GM12878 (cell line): ENCODE results near the gene TNFSF12. TPM values are rescaled to one million over a fixed set of nuclear protein-coding genes. Genes with fewer than 3 reads are reported as not detected.
A peak's percentile ranks its signal among the peaks of the same experiment; 100 is the strongest.

Experiments
- ASH2L ChIP-seq: fragments of 300-600, 200-600 bp; sonication (generic); IDR thresholded peaks from 2 replicates; pipeline ENCODE4 v1.6.1; 2017; ENCODE audit warnings: low read depth, mild to moderate bottlenecking, borderline replicate concordance
- BCL11A ChIP-seq: IDR thresholded peaks from 2 replicates; pipeline ENCODE4 v1.6.1; 2011; ENCODE audit warnings: low read depth, low read length
- BHLHE40 ChIP-seq, 2 experiments: fragments of 450-650 bp in 1 of 2; IDR thresholded peaks; 2 replicates each; pipeline ENCODE4 v1.6.1; 2011 to 2017; ENCODE audit warnings: low read depth in 2 of 2, borderline replicate concordance in 1 of 2, improper control_type of control experiment in 1 of 2, low read length in 1 of 2, mild to moderate bottlenecking in 1 of 2
- BMI1 ChIP-seq: fragments of 450-650 bp; IDR thresholded peaks from 2 replicates; pipeline ENCODE4 v1.6.1; 2016; ENCODE audit warnings: mild to moderate bottlenecking, moderate library complexity, borderline replicate concordance
- CBFB ChIP-seq: IDR thresholded peaks from 2 replicates; pipeline ENCODE4 v1.6.1; 2016; ENCODE audit warnings: antibody characterized with exemption, low read depth
- CBX3 ChIP-seq: fragments of 200-600 bp; sonication (generic); IDR thresholded peaks from 2 replicates; pipeline ENCODE4 v1.6.1; 2016; ENCODE audit warnings: low read depth, borderline replicate concordance
- CHD4 ChIP-seq: fragments of 200-600 bp; sonication (generic); IDR thresholded peaks from 2 replicates; pipeline ENCODE4 v1.6.1; 2016; ENCODE audit warnings: mild to moderate bottlenecking
- CUX1 ChIP-seq: IDR thresholded peaks from 2 replicates; pipeline ENCODE4 v1.6.1; 2012; ENCODE audit warnings: improper control_type of control experiment, low read depth, low read length; ENCODE audit not compliant: insufficient replicate concordance
- ESRRA ChIP-seq: IDR thresholded peaks from 2 replicates; pipeline ENCODE4 v1.6.1; 2012; ENCODE audit warnings: mild to moderate bottlenecking, low read length, improper control_type of control experiment
- EZH2 ChIP-seq: IDR thresholded peaks from 2 replicates; pipeline ENCODE4 v1.6.1; 2012; ENCODE audit warnings: low read depth, mild to moderate bottlenecking, control low read depth, inconsistent platforms, low read length, borderline replicate concordance; ENCODE audit not compliant: control insufficient read depth
- FOXM1 ChIP-seq: IDR thresholded peaks from 2 replicates; pipeline ENCODE4 v1.6.1; 2012; ENCODE audit warnings: low read depth, mild to moderate bottlenecking, inconsistent platforms, low read length, moderate library complexity
- GABPA ChIP-seq: IDR thresholded peaks from 2 replicates; pipeline ENCODE4 v1.6.1; 2014; ENCODE audit warnings: antibody characterized with exemption, low read depth, mild to moderate bottlenecking, inconsistent platforms
- GATAD2B ChIP-seq: fragments of 450-650 bp; conservative IDR thresholded peaks from 2 replicates; pipeline ENCODE4 v1.6.1; 2017; ENCODE audit warnings: low read depth, mild to moderate bottlenecking, moderate library complexity
- HCFC1 ChIP-seq: fragments of 150-350 bp; IDR thresholded peaks from 2 replicates; pipeline ENCODE4 v1.6.1; 2014; ENCODE audit warnings: low read length
- IRF5 ChIP-seq: fragments of 450-650 bp; IDR thresholded peaks from 2 replicates; pipeline ENCODE4 v1.6.1; 2017; ENCODE audit warnings: borderline replicate concordance
- KAT2A ChIP-seq: conservative IDR thresholded peaks from 2 replicates; pipeline ENCODE4 v1.6.1; 2011; ENCODE audit warnings: low read depth, low read length; ENCODE audit not compliant: control insufficient read depth
- KLF5 ChIP-seq: fragments of 450-650 bp; IDR thresholded peaks from 2 replicates; pipeline ENCODE4 v1.6.1; 2014; ENCODE audit warnings: mild to moderate bottlenecking; ENCODE audit not compliant: partially characterized antibody
- LARP7 ChIP-seq: fragments of 450-650 bp; IDR thresholded peaks from 2 replicates; pipeline ENCODE4 v1.6.1; 2017; ENCODE audit warnings: mild to moderate bottlenecking
- NRF1 ChIP-seq: conservative IDR thresholded peaks from 2 replicates; pipeline ENCODE4 v1.6.1; 2011; ENCODE audit warnings: mild to moderate bottlenecking, low read depth, low read length, improper control_type of control experiment
- RCOR1 ChIP-seq: conservative IDR thresholded peaks from 2 replicates; pipeline ENCODE4 v1.6.1; 2012; ENCODE audit warnings: low read depth, low read length, improper control_type of control experiment
- SMAD5 ChIP-seq: IDR thresholded peaks from 2 replicates; pipeline ENCODE4 v1.6.1; 2016; ENCODE audit warnings: antibody characterized with exemption, low read depth
- STAT3 ChIP-seq: IDR thresholded peaks from 2 replicates; pipeline ENCODE4 v1.6.1; 2011; ENCODE audit warnings: low read depth, low read length, improper control_type of control experiment
- YY1 ChIP-seq: IDR thresholded peaks from 2 replicates; pipeline ENCODE4 v1.6.1; 2011; ENCODE audit warnings: low read depth, mild to moderate bottlenecking, low read length
- polyA plus RNA-seq, 11 experiments: library from polyadenylated mRNA; depleted of rRNA in 4 of 11; unstranded in 6 of 11; stranded (reverse) in 5 of 11; fragments of >200 nt; fragmentation: Nextera tagmentation in 4 of 11; fragmentation: Illumina TruSeq in 1 of 11; extraction: Ambion mirVana in 4 of 11; extraction: Trizol in 1 of 11; gene quantifications; 1 replicate in 1 of 11; 2 replicates in 10 of 11; pipeline versions ENCODE4 v1.2.1 to v1.2.3, GENCODE V29; 2011 to 2016; ENCODE audit warnings: inconsistent platforms in 2 of 11, missing spikeins in 2 of 11, low read depth in 1 of 11
- total RNA-seq, 4 experiments: library from RNA; depleted of rRNA in 3 of 4; stranded (reverse); fragments of >200 nt in 3 of 4; fragmentation: Illumina TruSeq in 1 of 4; extraction: Trizol in 1 of 4; gene quantifications; 2 replicates each; pipeline versions ENCODE4 v1.2.1 to v1.2.3, GENCODE V29; 2013 to 2021
- TF ChIP-seq, protein P1 (sequence below): IDR thresholded peaks from 2 replicates; pipeline ENCODE4 v1.6.1; 2012; ENCODE audit warnings: low read length, inconsistent platforms

Gene TNFSF12
- total and polyA plus RNA-seq, 10 of the 15 experiments (the other 5 are each of a cell fraction or from before 2014, with no cell fraction given): 0.32 to 7.0 (median 2.6) TPM

- peak; percentile 62 for TF ChIP-seq CUX1
- no peak for TF ChIP-seq KAT2A
- peak; percentile 49; the same call in 1 of the 2 replicates for TF ChIP-seq GATAD2B
- no peak for TF ChIP-seq EZH2
- peak; percentile 65 for TF ChIP-seq BMI1
- peak; percentile 61; the same call in 1 of the 2 replicates for TF ChIP-seq YY1
- peak; percentile 85 for TF ChIP-seq BCL11A
- no peak for TF ChIP-seq IRF5
- no peak for TF ChIP-seq NRF1
- TF ChIP-seq CHD4: no peak
- TF ChIP-seq ESRRA: peak; percentile 74; the same call in 1 of the 2 replicates
- no peak for TF ChIP-seq CBX3
- TF ChIP-seq HCFC1: no peak; the same call in 1 of the 2 replicates
- TF ChIP-seq BHLHE40 (IDR thresholded peaks at IDR 0.05; ENCODE audit: borderline replicate concordance in 1 of 2, low read depth in 2 of 2, low read length in 1 of 2): no peak; a peak in 2 of 4 replicates
- no peak for TF ChIP-seq KLF5
- TF ChIP-seq GABPA: no peak; the same call in 1 of the 2 replicates
- no peak for TF ChIP-seq ASH2L
- TF ChIP-seq LARP7: peak; percentile 39; the same call in 1 of the 2 replicates
- peak; percentile 76 for TF ChIP-seq FOXM1
- TF ChIP-seq STAT3: no peak
- TF ChIP-seq CBFB: peak; percentile 42; the same call in 1 of the 2 replicates
- no peak for TF ChIP-seq RCOR1
- peak; percentile 98 for TF ChIP-seq SMAD5
- TF ChIP-seq, protein P1, sequence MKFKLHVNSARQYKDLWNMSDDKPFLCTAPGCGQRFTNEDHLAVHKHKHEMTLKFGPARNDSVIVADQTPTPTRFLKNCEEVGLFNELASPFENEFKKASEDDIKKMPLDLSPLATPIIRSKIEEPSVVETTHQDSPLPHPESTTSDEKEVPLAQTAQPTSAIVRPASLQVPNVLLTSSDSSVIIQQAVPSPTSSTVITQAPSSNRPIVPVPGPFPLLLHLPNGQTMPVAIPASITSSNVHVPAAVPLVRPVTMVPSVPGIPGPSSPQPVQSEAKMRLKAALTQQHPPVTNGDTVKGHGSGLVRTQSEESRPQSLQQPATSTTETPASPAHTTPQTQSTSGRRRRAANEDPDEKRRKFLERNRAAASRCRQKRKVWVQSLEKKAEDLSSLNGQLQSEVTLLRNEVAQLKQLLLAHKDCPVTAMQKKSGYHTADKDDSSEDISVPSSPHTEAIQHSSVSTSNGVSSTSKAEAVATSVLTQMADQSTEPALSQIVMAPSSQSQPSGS: peak; percentile 90
Measured at GRCh38 chr17:7579001-7579833, 30.4 kb downstream of the TNFSF12 start, which contains the start of gene CD68 (continued).
